Measurements from ENCODE around the gene HNRNPR.
"Not testable (repeated sequence)": the region's sequence is repeated elsewhere in the genome, so short reads cannot be mapped to it uniquely, and the experiment has no call there.

Gene HNRNPR

DNA sequence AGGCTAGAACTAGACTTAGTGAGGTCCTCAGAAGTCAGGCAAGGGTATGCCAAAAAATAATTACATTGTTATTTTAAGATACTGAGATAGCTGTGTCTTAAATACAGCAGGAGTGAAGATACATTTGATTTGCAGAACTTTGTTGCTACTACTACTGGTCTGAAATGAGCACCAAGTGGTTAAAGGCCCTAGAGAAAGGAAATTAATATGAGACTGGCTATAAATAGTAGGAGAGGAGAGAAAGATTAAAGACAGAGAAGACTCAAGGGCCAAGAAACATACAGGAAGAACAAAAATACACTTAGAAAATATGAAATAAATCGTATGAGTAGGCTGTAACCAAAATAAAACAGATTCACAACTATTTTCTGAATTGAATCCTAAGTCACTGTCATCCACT lies 21.3 kb downstream of the HNRNPR start:
- DNase-seq: no peak

GRCh38 chr1:23310280-23310679 lies 33.8 kb downstream of the HNRNPR start:
- DNase-seq: not testable (repeated sequence)

GRCh38 chr1:23304140-23304620 lies 39.9 kb downstream of the HNRNPR start:
- no peak for DNase-seq

GRCh38 chr1:23303524-23303923 lies 40.6 kb downstream of the HNRNPR start:
- DNase-seq: no peak

DNA sequence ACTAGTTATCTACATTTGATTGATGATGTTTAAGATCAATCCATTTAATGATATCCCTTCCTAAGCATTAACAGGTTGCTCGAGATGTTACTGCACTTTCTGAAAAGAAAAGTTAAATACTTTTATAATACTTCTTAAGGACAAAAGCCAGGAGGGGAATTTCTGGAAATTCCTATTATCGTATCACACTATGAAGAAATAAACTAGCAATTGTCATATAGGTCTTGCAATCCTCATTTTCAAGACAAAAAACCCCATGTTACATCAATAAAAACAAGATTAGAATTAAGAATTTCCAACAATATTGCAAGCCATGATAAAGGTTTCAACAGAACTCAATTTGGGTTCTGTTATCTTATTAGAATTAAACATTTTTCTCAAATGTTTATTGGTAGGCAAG lies 47.2 kb downstream of the HNRNPR start:
- no peak for DNase-seq

GRCh38 chr1:23291706-23292105 lies 52.4 kb downstream of the HNRNPR start:
- no peak for DNase-seq

DNA sequence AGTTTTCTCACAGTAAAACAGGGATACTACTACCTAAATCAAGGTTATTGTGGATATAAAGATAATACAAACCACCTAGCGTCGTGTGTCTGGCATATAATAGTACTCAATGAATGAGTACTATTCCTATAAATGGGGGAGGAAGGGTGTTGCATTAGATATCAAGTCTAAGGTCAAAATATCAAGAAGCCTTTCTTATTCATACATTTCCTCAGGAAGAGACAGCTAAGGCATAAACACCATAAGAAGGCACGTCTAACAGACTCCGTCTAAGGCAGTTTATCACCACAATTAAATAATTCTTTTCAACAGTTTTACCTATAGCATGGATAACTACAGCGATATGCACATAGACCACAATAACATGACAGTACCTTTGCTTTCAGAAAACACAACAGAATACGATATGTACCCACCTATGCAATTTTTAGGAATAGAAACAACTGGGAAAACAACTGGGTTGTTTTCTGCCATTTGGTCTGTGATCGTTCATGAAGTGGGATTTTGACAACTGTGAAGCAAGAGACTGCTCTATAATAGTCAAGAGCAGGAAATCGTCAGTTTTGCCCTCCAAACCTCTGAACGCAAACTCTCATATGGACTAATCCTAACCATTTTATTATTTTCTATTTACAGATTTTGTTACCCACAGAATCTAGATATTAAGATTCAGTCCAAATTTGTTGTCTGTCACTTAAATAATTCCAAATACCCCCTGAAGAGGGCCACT lies 53.1 kb downstream of the HNRNPR start:
- DNase-seq: no peak

DNA sequence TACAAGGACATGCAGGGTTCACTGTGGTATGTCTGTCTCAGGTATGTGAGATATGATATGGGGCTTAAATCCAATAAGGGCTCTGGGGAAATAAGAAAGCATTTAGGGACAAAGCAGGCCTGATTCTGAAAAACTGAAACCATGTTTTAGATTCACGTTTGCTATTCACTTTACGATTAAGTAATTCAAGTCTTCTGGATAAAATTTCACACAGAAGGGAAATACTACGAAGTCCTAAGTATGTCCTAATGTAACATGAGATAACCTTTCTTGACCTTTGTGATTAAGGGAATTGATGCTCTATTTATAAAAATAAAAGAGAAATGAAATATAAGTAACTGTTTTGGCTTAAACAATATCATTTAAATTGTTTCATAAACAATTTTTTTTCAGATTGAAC lies 55.4 kb downstream of the HNRNPR start:
- no peak for DNase-seq

- DNase-seq: no peak
These were observed 55.9 kb downstream of the HNRNPR start for GRCh38 chr1:23288201-23288600.

DNA sequence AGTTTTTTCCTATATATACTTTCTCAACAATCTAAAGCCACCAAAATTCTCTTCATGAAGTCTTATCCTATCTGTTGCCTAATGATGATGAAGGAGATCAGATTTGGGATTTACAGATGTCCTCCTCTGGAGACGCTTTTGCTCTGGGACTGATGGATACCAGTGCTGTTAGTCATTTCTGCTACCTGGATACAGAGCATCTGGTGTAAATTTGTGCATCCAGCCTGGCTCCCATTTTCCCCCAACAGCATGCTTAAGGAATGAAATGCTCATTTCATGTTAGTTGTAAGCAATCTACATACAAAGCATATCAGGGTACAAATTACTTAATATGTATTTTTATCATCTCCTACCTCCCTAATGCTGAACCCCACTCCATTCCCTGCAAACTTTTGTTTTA lies 57.7 kb downstream of the HNRNPR start:
- DNase-seq: no peak

DNA sequence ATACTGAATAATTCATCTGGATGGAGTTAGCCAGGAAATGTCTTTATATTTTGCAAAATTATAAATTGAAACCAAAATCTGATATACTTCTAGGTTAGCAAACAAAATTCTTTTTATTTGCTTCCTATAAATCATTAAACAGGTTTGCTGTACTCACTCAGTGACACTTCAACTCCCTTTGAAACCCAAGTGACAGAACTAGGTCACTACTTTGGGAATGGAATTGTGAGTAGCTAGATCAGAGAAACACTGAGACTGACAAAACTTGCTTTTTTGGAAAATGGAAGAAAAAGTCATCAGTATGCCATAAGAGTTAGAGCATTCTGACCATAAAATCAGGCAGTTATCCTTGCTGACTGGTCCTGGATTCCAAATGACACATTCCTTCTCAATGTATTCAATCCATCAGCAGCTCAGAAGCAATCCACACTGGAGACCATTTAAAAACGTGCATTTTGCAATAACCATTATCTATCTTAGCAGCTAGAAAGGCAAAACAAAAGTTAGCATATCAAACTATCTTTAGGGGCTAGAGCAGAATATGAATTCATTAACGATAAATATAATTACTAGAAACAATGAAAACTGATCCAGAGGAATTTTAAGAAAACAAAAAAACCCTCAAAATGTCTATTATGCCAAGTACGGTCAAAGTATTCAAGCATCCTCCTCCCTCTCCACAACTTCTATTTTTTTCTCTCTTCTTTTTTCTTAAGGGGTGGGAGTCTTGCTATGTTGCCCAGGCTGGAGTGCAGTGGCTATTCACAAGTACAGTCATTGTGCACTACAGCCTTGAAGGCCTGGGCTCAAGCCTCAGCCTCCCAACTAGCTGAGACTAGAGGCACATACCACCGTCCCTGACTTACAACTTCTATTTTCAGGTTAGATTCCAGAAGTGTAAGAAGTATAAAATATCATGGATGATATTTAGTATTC lies 60.1 kb downstream of the HNRNPR start:
- DNase-seq: no peak

DNA sequence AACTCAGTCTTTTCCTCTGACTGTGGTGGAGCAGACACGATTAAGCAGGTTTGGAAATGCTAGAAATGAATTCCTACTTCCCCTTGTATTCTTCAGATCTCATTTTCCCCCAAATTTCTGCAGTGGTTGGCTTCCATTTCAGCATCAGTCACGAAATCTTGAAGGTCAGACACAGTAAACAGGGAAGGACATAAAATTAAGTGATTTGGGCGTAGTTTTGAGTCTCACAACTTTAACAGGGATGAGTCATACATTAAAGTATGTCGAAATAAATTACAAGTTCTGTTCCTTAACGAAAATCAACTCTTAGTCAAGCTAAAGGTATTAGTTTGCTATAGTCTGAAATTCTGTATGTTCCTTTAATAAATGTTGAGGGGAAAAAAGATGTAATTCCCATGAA lies 61.1 kb downstream of the HNRNPR start:
- no peak for DNase-seq

- no peak for DNase-seq
These were observed 65.4 kb downstream of the HNRNPR start for GRCh38 chr1:23278717-23279116.

DNA sequence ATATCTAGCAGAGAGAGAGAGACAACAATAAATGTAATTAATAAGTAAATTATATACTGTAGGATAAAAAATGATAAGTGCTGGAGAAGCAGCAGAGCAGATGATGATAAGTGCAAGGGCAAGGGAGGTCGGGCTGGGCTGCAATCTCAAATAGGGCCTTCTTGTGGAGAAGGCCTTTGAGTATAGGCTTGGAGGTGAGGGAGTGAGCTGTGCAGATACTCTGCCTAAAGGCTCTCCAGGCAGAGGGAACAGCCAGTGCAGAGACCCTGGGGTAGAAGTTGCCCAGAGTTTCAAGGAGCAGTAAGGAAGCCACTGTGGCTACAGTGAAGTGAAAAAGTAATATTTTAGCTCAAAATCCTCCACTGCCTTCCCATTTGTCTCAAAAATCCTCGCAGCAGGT lies 67.6 kb downstream of the HNRNPR start:
- DNase-seq: no peak

GRCh38 chr1:23274134-23274505 lies 70.0 kb downstream of the HNRNPR start:
- no peak for DNase-seq

DNA sequence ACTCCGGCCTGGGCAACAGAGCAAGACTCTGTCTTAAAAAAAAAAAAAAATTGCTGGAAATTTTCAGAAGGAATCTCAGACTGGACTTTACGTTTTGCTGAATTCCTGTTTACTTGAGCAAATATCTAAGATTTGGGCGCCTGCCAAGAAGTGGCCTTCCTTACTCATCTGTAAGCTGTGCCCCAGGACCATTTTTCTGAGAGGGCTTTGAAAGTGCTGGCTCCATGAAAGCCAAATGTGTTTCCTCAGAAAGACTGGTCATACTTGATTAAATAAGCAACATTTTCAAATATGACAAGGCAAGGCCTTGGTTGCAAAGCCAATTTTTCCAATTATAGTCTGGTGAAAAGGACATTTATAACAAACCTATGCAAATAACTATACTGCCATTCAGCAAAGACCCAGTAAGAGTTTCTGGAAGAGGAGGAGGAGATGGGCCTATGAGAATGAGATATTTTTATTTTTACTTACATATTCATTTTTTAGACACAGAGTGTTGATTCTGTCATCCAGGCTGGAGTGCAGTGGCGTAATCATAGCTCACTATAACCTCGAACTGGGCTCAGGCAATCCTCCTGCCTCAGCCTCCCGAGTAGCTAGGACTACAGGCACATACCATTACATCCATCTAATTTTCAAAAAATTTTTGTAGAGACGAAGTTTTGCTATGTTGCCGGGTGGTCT lies 70.5 kb downstream of the HNRNPR start:
- no peak for DNase-seq

DNA sequence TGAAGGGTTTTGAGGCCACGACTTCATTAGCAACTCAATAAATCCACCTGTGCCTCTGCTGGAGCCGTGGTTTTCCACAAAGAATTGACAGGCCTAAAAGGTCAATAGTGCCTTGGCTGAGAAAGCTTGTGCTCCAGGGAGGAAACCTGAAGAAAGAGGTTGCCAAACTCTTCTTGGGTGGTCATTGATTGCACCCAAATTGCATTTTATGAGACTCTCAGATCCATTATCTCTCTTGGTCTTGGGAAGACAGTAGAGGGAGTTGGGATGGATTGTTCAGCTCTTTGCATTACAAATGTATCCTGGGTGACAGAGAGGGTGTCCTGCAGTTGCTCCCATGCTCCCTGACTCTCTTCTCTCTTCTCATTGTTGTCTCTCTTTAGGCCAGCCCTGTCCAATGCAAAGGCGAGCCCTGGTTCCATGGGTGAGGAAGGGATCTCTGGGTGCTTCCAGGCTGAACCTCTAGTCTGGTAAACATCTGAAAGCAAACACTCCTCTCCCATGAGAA lies 80.7 kb downstream of the HNRNPR start:
- no peak for DNase-seq

GRCh38 chr1:23258082-23258481 lies 86.0 kb downstream of the HNRNPR start:
- not testable (repeated sequence) for DNase-seq

GRCh38 chr1:23257371-23257770 lies 86.7 kb downstream of the HNRNPR start:
- DNase-seq: not testable (repeated sequence)

All from NCI-H1105 (cell line).